HG03460 (cell line): Measurements from ENCODE around the gene EPS8L3.
"Not testable (repeated sequence)": the region's sequence is repeated elsewhere in the genome, so short reads cannot be mapped to it uniquely, and the experiment has no call there.

Experiments used
- ATAC-seq: cut with Tn5 transposase; IDR thresholded peaks from one replicate; pipeline ENCODE4 v1.9.1; 2021; ENCODE audit not compliant: unreplicated experiment

Gene EPS8L3

GRCh38 chr1:109781806-109782205 is 18.1 kb upstream of the EPS8L3 start:
- ATAC-seq, result no peak

- ATAC-seq, result no peak
Measured at GRCh38 chr1:109780982-109781381, 17.3 kb upstream of the EPS8L3 start.

- ATAC-seq, result no peak
Measured at GRCh38 chr1:109777980-109778625, 14.4 kb upstream of the EPS8L3 start.

GRCh38 chr1:109777436-109777835 is 13.7 kb upstream of the EPS8L3 start:
- no peak for ATAC-seq

- peak; percentile 59 for ATAC-seq
Measured at GRCh38 chr1:109776911-109777310, 13.2 kb upstream of the EPS8L3 start.

- no peak for ATAC-seq
Measured at GRCh38 chr1:109776206-109776835, 12.6 kb upstream of the EPS8L3 start.

GRCh38 chr1:109775398-109775797 is 11.7 kb upstream of the EPS8L3 start:
- no peak for ATAC-seq

- no peak for ATAC-seq
Measured at GRCh38 chr1:109773900-109774485, 10.3 kb upstream of the EPS8L3 start.

- peak; percentile 73 for ATAC-seq
Measured at GRCh38 chr1:109773203-109773899, 9.6 kb upstream of the EPS8L3 start.

- ATAC-seq, result no peak
Measured at GRCh38 chr1:109772658-109773202, 9.0 kb upstream of the EPS8L3 start.

GRCh38 chr1:109771712-109772657 is 8.3 kb upstream of the EPS8L3 start:
- ATAC-seq, result no peak

- ATAC-seq, result no peak
Measured at GRCh38 chr1:109770331-109771095, 6.8 kb upstream of the EPS8L3 start.

- ATAC-seq, result no peak
Measured at GRCh38 chr1:109769330-109770078, 5.8 kb upstream of the EPS8L3 start.

- ATAC-seq, result no peak
Measured at GRCh38 chr1:109768820-109769219, 5.1 kb upstream of the EPS8L3 start.

GRCh38 chr1:109768335-109768650 is 4.6 kb upstream of the EPS8L3 start:
- ATAC-seq, result no peak

- ATAC-seq, result no peak
Measured at GRCh38 chr1:109767637-109768334, 4.1 kb upstream of the EPS8L3 start.

- ATAC-seq, result not testable (repeated sequence)
Measured at GRCh38 chr1:109766991-109767636, 3.4 kb upstream of the EPS8L3 start.
